Right lobe of liver (tissue), 6 donors: ENCODE measurements around the gene PTPRR. TPM values are rescaled to one million over a fixed set of nuclear protein-coding genes. Genes with fewer than 3 reads are reported as not detected.

ENCODE experiments used
- ATAC-seq, 4 donors: fragments of 200-7000 bp; cut with Tn5 transposase; one replicate each; pipeline ENCODE4 v1.9.1; 2020; ENCODE audit warnings: mild to moderate bottlenecking in 4 of 4, moderate library complexity in 4 of 4
- DNase-seq, 3 donors: peaks; one replicate each; pipeline ENCODE4 v3.0.0-alpha.2; 2020
- H3K27ac ChIP-seq, 3 donors: fragments of 200-600 bp; one replicate each; pipeline ENCODE4 v1.8.0; 2022
- H3K27me3 ChIP-seq, 2 donors: fragments of 200-600 bp; one replicate each; pipeline ENCODE4 v1.8.0; 2022
- H3K36me3 ChIP-seq, 4 donors: fragments of 200-600 bp; sonication (generic) in 1 of 4; one replicate each; pipeline versions ENCODE4 v1.5.1 to v1.8.0; 2017 to 2022; ENCODE audit warnings: control low read depth in 1 of 4
- H3K4me1 ChIP-seq, 4 donors: fragments of 200-600 bp; sonication (generic) in 1 of 4; one replicate each; pipeline versions ENCODE4 v1.5.1 to v1.8.0; 2017 to 2022; ENCODE audit warnings: control low read depth in 1 of 4
- H3K4me3 ChIP-seq, 3 donors: fragments of 200-600 bp; one replicate each; pipeline ENCODE4 v1.8.0; 2022
- H3K9me3 ChIP-seq, 4 donors: fragments of 200-600 bp; sonication (generic) in 1 of 4; one replicate each; pipeline versions ENCODE4 v1.5.1 to v1.8.0; 2017 to 2022; ENCODE audit warnings: control low read depth in 1 of 4
- CTCF ChIP-seq, 4 donors: fragments of 200-600 bp in 3 of 4; fragments of 450-650 bp in 1 of 4; IDR thresholded peaks; one replicate each; pipeline versions ENCODE4 v1.5.1 to v1.8.0; 2016 to 2022; ENCODE audit warnings: antibody characterized with exemption in 4 of 4, mild to moderate bottlenecking in 2 of 4
- POLR2A ChIP-seq: fragments of 450-650 bp; IDR thresholded peaks from one replicate; pipeline ENCODE4 v1.6.1; 2017; ENCODE audit warnings: antibody characterized with exemption, mild to moderate bottlenecking
- WGBS: methylation state at CpG from one replicate; pipeline ENCODE4 v1.1.6; 2018; ENCODE audit warnings: low coverage, low lambda C conversion rate; ENCODE audit not compliant: insufficient coverage; ENCODE audit errors: missing lambda C conversion rate; 5-methylcytosine and 5-hydroxymethylcytosine counted together
- intact Hi-C, 2 donors: fragments of 100-400 bp; cut with DNase I; formaldehyde crosslinking; loops; one replicate each; pipeline versions ENCODE4 v1.11.2 to v1.14.1; 2022
- total RNA-seq, 6 experiments: library from RNA; depleted of rRNA in 2 of 6; stranded (reverse); fragments of >200 nt in 2 of 6; fragmentation: NEBNext Ultra II Directional in 3 of 6; extraction: Animal tissue kit (Norgen Biotek cat#: 25700) in 3 of 6; gene quantifications; one replicate each; pipeline versions ENCODE4 v1.1.0 to v1.2.4, GENCODE V29; 2016 to 2023
- donor health status: DM: no; HTN: yes; CAD: no.
- donor health status: DM: no; HTN: no; CAD: no.
- donor health status: DM: no; HTN: no; CAD: no.
- donor health status: DM: no; HTN: yes; CAD: no.
- donor health status: DM: no; HTN: yes; CAD: no.

Gene PTPRR
- total RNA-seq, 6 experiments from 2014 or later, result 0.12 TPM; not detected in 5

- intact Hi-C loops, result no loop called here
- H3K27ac ChIP-seq, result no peak overlapping the region
- no peaks in the 10 kb centered on the region for H3K9me3 ChIP-seq
- no peaks in the 10 kb centered on the region for H3K4me1 ChIP-seq
- no peaks in the 10 kb centered on the region for H3K27me3 ChIP-seq
- DNase-seq (no peak), ATAC-seq (peak in 1 of 4 donors; percentile 29)
- H3K36me3 ChIP-seq, result no peaks in the 10 kb centered on the region
- H3K4me3 ChIP-seq, result no peak overlapping the region
- WGBS, result 73% methylated on average over 1 of the region's 5 CpGs
- TF ChIP-seq POLR2A, result no peak
- no peak for TF ChIP-seq CTCF (IDR thresholded peaks at IDR 0.05)
Observed at GRCh38 chr12:70671698-70672097, 248.8 kb downstream of the PTPRR start.

GRCh38 chr12:70670948-70671347 lies 249.6 kb downstream of the PTPRR start:
- Histone ChIP-seq H3K4me1 (no peaks in the 10 kb centered on the region), H3K27me3 (no peaks in the 10 kb centered on the region), H3K4me3 (no peak overlapping the region), H3K27ac (no peak overlapping the region), H3K9me3 (no peaks in the 10 kb centered on the region), H3K36me3 (no peaks in the 10 kb centered on the region)
- no peak for DNase-seq
- 44% methylated on average over 3 of the region's 3 CpGs for WGBS
- intact Hi-C loops, result no loop called here
- peak in 1 of 4 donors; percentile 39 for ATAC-seq
- TF ChIP-seq POLR2A (no peak), CTCF (IDR thresholded peaks at IDR 0.05) (no peak)

- Histone ChIP-seq H3K36me3 (no peaks in the 10 kb centered on the region), H3K27me3 (no peaks in the 10 kb centered on the region), H3K4me3 (no peak overlapping the region), H3K27ac (no peak overlapping the region), H3K9me3 (no peaks in the 10 kb centered on the region), H3K4me1 (no peaks in the 10 kb centered on the region)
- intact Hi-C loops, result no loop called here
- WGBS, result 35% methylated on average over 2 of the region's 2 CpGs
- DNase-seq (no peak), ATAC-seq (no peak)
- TF ChIP-seq POLR2A, result no peak
- TF ChIP-seq CTCF (IDR thresholded peaks at IDR 0.05), result no peak
Observed at GRCh38 chr12:70667253-70667652, 253.3 kb downstream of the PTPRR start.

DNA sequence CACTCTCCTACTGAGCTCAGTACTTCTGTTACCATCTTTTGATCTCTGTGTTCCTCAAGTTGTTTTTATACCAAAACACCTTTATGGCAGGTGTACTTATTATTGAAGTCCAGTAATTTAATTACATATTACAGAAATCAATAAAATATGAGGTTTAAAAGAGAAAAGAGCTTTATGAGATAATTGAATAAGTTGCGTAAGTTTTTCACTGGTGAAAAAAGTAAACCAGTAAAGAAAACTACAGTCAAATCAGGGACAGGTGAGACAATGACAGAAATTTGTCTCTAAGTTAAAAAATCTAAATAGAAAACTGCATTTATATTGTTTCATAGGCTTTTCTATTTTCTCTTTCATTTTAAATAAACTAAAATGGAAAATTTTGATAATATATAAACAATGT lies 254.2 kb downstream of the PTPRR start:
- Histone ChIP-seq H3K9me3 (no peaks in the 10 kb centered on the region), H3K27me3 (no peaks in the 10 kb centered on the region), H3K4me1 (no peaks in the 10 kb centered on the region), H3K36me3 (no peaks in the 10 kb centered on the region), H3K4me3 (no peak overlapping the region), H3K27ac (no peak overlapping the region)
- intact Hi-C loops, result no loop called here
- ATAC-seq (no peak), DNase-seq (no peak)
- WGBS, result 69% methylated on average over 1 of the region's 1 CpG
- TF ChIP-seq CTCF (IDR thresholded peaks at IDR 0.05), result no peak

- no peaks in the 10 kb centered on the region for H3K36me3 ChIP-seq
- H3K9me3 ChIP-seq, result no peaks in the 10 kb centered on the region
- no peaks in the 10 kb centered on the region for H3K27me3 ChIP-seq
- H3K4me1 ChIP-seq, result no peaks in the 10 kb centered on the region
- intact Hi-C loops, result no loop called here
- DNase-seq (no peak), ATAC-seq (no peak)
- no peak overlapping the region for H3K4me3 ChIP-seq
- H3K27ac ChIP-seq, result no peak overlapping the region
- no peak for TF ChIP-seq CTCF (IDR thresholded peaks at IDR 0.05)
- TF ChIP-seq POLR2A, result no peak
- WGBS, result 19% methylated on average over 6 of the region's 7 CpGs
Observed at GRCh38 chr12:70664465-70664881, 256.1 kb downstream of the PTPRR start.
